Mesenchymal stem cell (in vitro differentiated cells and primary cell): ENCODE results near the gene POLN.

ENCODE experiments used
- DNase-seq: peaks from one replicate; pipeline ENCODE4 v3.0.0-alpha.2; 2013
- H2AFZ ChIP-seq: one replicate; pipeline ENCODE4 v1.6.1; 2013; ENCODE audit warnings: low read depth, mild to moderate bottlenecking, control low read depth, inconsistent platforms, low read length, moderate library complexity
- H2AK5ac ChIP-seq: 2 replicates; pipeline ENCODE4 v1.6.1; 2013; ENCODE audit warnings: low read length, moderate library complexity, mild to moderate bottlenecking, inconsistent platforms; ENCODE audit not compliant: severe bottlenecking
- H2BK120ac ChIP-seq: one replicate; pipeline ENCODE4 v1.6.1; 2013; ENCODE audit warnings: low read depth, mild to moderate bottlenecking, inconsistent platforms, low read length, moderate library complexity
- H2BK12ac ChIP-seq, 2 experiments: one replicate each; pipeline ENCODE4 v1.6.1; 2013; ENCODE audit warnings: inconsistent platforms in 2 of 2, low read length in 2 of 2, mild to moderate bottlenecking in 2 of 2, moderate library complexity in 2 of 2, control low read depth in 1 of 2
- H2BK15ac ChIP-seq: one replicate; pipeline ENCODE4 v1.6.1; 2013; ENCODE audit warnings: mild to moderate bottlenecking, low read depth, inconsistent platforms; ENCODE audit not compliant: poor library complexity, severe bottlenecking
- H2BK5ac ChIP-seq: 2 replicates; pipeline ENCODE4 v1.6.1; 2013; ENCODE audit warnings: low read depth, mild to moderate bottlenecking, low read length, control low read depth, inconsistent platforms; ENCODE audit not compliant: poor library complexity, severe bottlenecking
- H3K14ac ChIP-seq, 2 experiments: one replicate each; pipeline ENCODE4 v1.6.1; 2013; ENCODE audit warnings: inconsistent platforms in 2 of 2, low read length in 2 of 2, control low read depth in 1 of 2, mild to moderate bottlenecking in 1 of 2, moderate library complexity in 1 of 2
- H3K18ac ChIP-seq, 2 experiments: one replicate each; pipeline ENCODE4 v1.6.1; 2013; ENCODE audit warnings: inconsistent platforms in 2 of 2, low read length in 2 of 2, control low read depth in 1 of 2, low read depth in 1 of 2, mild to moderate bottlenecking in 1 of 2
- H3K23ac ChIP-seq, 2 experiments: one replicate each; pipeline ENCODE4 v1.6.1; 2013; ENCODE audit warnings: inconsistent platforms in 2 of 2, low read length in 2 of 2, mild to moderate bottlenecking in 2 of 2, moderate library complexity in 2 of 2, control low read depth in 1 of 2
- H3K27ac ChIP-seq: 2 replicates; pipeline ENCODE4 v1.5.1; 2013; ENCODE audit warnings: mild to moderate bottlenecking, moderate library complexity, low read length, control low read depth, inconsistent platforms; ENCODE audit not compliant: poor library complexity, severe bottlenecking
- H3K27me3 ChIP-seq, 2 experiments: 2 replicates each; pipeline versions ENCODE4 v1.6.1 to v1.7.0; 2013; ENCODE audit warnings: low read length in 2 of 2, mild to moderate bottlenecking in 2 of 2, moderate library complexity in 2 of 2, control low read depth in 1 of 2, inconsistent platforms in 1 of 2; ENCODE audit not compliant: control insufficient read depth in 1 of 2, insufficient read depth in 1 of 2
- H3K36me3 ChIP-seq, 2 experiments: 2 replicates each; pipeline versions ENCODE4 v1.6.1 to v1.7.0; 2013; ENCODE audit warnings: low read length in 2 of 2, control low read depth in 1 of 2, inconsistent platforms in 1 of 2, low read depth in 1 of 2, mild to moderate bottlenecking in 1 of 2; ENCODE audit not compliant: insufficient read depth in 2 of 2, control insufficient read depth in 1 of 2
- H3K4ac ChIP-seq, 2 experiments: one replicate each; pipeline ENCODE4 v1.6.1; 2013; ENCODE audit warnings: inconsistent platforms in 2 of 2, low read length in 2 of 2, mild to moderate bottlenecking in 2 of 2, moderate library complexity in 2 of 2, control low read depth in 1 of 2, low read depth in 1 of 2
- H3K4me1 ChIP-seq: 2 replicates; pipeline ENCODE4 v1.6.1; 2013; ENCODE audit warnings: low read depth, low read length, control low read depth; ENCODE audit not compliant: control insufficient read depth, insufficient read depth
- H3K4me2 ChIP-seq: 2 replicates; pipeline ENCODE4 v1.6.1; 2013; ENCODE audit warnings: low read length, mild to moderate bottlenecking, inconsistent platforms; ENCODE audit not compliant: poor library complexity, severe bottlenecking
- H3K4me3 ChIP-seq, 2 experiments: 2 replicates each; pipeline versions ENCODE4 v1.5.1 to v1.7.0; 2013; ENCODE audit warnings: low read length in 2 of 2, mild to moderate bottlenecking in 2 of 2, control low read depth in 1 of 2, low read depth in 1 of 2; ENCODE audit not compliant: insufficient read depth in 1 of 2
- H3K79me1 ChIP-seq: replicated peaks from 2 replicates; pipeline ENCODE4 v1.6.1; 2013; ENCODE audit warnings: mild to moderate bottlenecking, control low read depth, low read length, inconsistent platforms; ENCODE audit not compliant: poor library complexity, severe bottlenecking
- H3K9ac ChIP-seq: 2 replicates; pipeline ENCODE4 v1.7.0; 2013; ENCODE audit warnings: mild to moderate bottlenecking, low read length, moderate library complexity
- H3K9me3 ChIP-seq: 2 replicates; pipeline ENCODE4 v1.7.0; 2013; ENCODE audit warnings: mild to moderate bottlenecking, low read length; ENCODE audit not compliant: control insufficient read depth
- H4K8ac ChIP-seq: one replicate; pipeline ENCODE4 v1.6.1; 2013; ENCODE audit warnings: inconsistent platforms, mild to moderate bottlenecking, low read length, moderate library complexity
- H4K91ac ChIP-seq: one replicate; pipeline ENCODE4 v1.6.1; 2013; ENCODE audit warnings: mild to moderate bottlenecking, low read length, inconsistent platforms
- WGBS: methylation state at CpG from one replicate; pipeline ENCODE4 v1.1.7; 2013; ENCODE audit warnings: mixed read lengths; 5-methylcytosine and 5-hydroxymethylcytosine counted together

Gene POLN

GRCh38 chr4:2285613-2286381 lies 43.9 kb upstream of the POLN start:
- no peak overlapping the region for H4K8ac ChIP-seq
- H2BK15ac ChIP-seq, result no peak overlapping the region
- no peak overlapping the region for H2AFZ ChIP-seq
- no peak for DNase-seq
- no peak overlapping the region for H2BK120ac ChIP-seq
- no peak overlapping the region for H2BK5ac ChIP-seq
- peaks cover 0 to 70% of the 10 kb centered on the region in 2 experiments for H3K36me3 ChIP-seq
- no peak overlapping the region for H3K14ac ChIP-seq
- H3K27me3 ChIP-seq, result no peaks in the 10 kb centered on the region
- no peak overlapping the region for H3K4me2 ChIP-seq
- H3K27ac ChIP-seq, result no peak overlapping the region
- H3K23ac ChIP-seq, result no peak overlapping the region
- no peak overlapping the region for H4K91ac ChIP-seq
- H2BK12ac ChIP-seq, result no peak overlapping the region
- no peak overlapping the region for H3K4me3 ChIP-seq
- 82% methylated on average over 27 of the region's 27 CpGs for WGBS
- H3K18ac ChIP-seq, result no peak overlapping the region
- H3K79me1 ChIP-seq, result peaks cover 20% of the 10 kb centered on the region
- no peak overlapping the region for H3K4ac ChIP-seq
- no peaks in the 10 kb centered on the region for H3K9me3 ChIP-seq
- peak overlapping the region; percentile 67 for H3K9ac ChIP-seq
- H3K4me1 ChIP-seq, result peaks cover 10% of the 10 kb centered on the region
- no peak overlapping the region for H2AK5ac ChIP-seq

GRCh38 chr4:2284934-2285612 lies 43.2 kb upstream of the POLN start:
- no peak overlapping the region for H2AFZ ChIP-seq
- peaks cover 8% of the 10 kb centered on the region for H3K4me1 ChIP-seq
- no peak overlapping the region for H3K4me2 ChIP-seq
- peak overlapping the region; percentile 67 for H3K9ac ChIP-seq
- H3K27me3 ChIP-seq, result no peaks in the 10 kb centered on the region
- no peak overlapping the region for H3K23ac ChIP-seq
- H2BK15ac ChIP-seq, result no peak overlapping the region
- no peak overlapping the region for H3K4ac ChIP-seq
- H2BK5ac ChIP-seq, result no peak overlapping the region
- no peak overlapping the region for H4K8ac ChIP-seq
- no peak overlapping the region for H3K18ac ChIP-seq
- DNase-seq, result peak; percentile 61
- H3K79me1 ChIP-seq, result peaks cover 19% of the 10 kb centered on the region
- no peak overlapping the region for H3K27ac ChIP-seq
- H2BK120ac ChIP-seq, result no peak overlapping the region
- H3K14ac ChIP-seq, result no peak overlapping the region
- no peak overlapping the region for H2BK12ac ChIP-seq
- H3K4me3 ChIP-seq, result no peak overlapping the region
- H2AK5ac ChIP-seq, result no peak overlapping the region
- 79% methylated on average over 15 of the region's 15 CpGs for WGBS
- H4K91ac ChIP-seq, result no peak overlapping the region
- no peaks in the 10 kb centered on the region for H3K9me3 ChIP-seq
- peaks cover 0 to 64% of the 10 kb centered on the region in 2 experiments for H3K36me3 ChIP-seq

- DNase-seq, result no peak
- Histone ChIP-seq H3K27ac (no peak overlapping the region), H4K91ac (no peak overlapping the region), H3K79me1 (peaks cover 14% of the 10 kb centered on the region), H3K14ac (no peak overlapping the region), H3K9ac (no peak overlapping the region), H3K18ac (no peak overlapping the region), H3K4ac (no peak overlapping the region), H2BK12ac (no peak overlapping the region), H2AFZ (no peak overlapping the region), H3K27me3 (no peaks in the 10 kb centered on the region), H3K4me2 (no peak overlapping the region), H3K4me1 (peaks cover 8% of the 10 kb centered on the region), H2BK15ac (no peak overlapping the region), H3K4me3 (no peak overlapping the region), H2BK5ac (no peak overlapping the region), H2AK5ac (no peak overlapping the region), H3K23ac (no peak overlapping the region), H3K36me3 (peaks cover 0 to 57% of the 10 kb centered on the region in 2 experiments), H2BK120ac (no peak overlapping the region), H3K9me3 (no peaks in the 10 kb centered on the region), H4K8ac (no peak overlapping the region)
- 96% methylated on average over 23 of the region's 23 CpGs for WGBS
Measured at GRCh38 chr4:2284161-2284933, 42.4 kb upstream of the POLN start.

GRCh38 chr4:2283199-2283711 lies 41.3 kb upstream of the POLN start:
- Histone ChIP-seq H3K23ac (no peak overlapping the region), H3K4me3 (no peak overlapping the region), H3K27ac (no peak overlapping the region), H3K36me3 (peaks cover 0 to 54% of the 10 kb centered on the region in 2 experiments), H3K27me3 (no peaks in the 10 kb centered on the region), H3K4me1 (peaks cover 6% of the 10 kb centered on the region), H2BK120ac (no peak overlapping the region), H2BK12ac (no peak overlapping the region), H3K9me3 (no peaks in the 10 kb centered on the region), H3K14ac (no peak overlapping the region), H3K4me2 (no peak overlapping the region), H2AFZ (no peak overlapping the region), H2BK5ac (no peak overlapping the region), H3K18ac (no peak overlapping the region), H3K79me1 (peaks cover 13% of the 10 kb centered on the region), H4K91ac (no peak overlapping the region), H2BK15ac (no peak overlapping the region), H2AK5ac (no peak overlapping the region), H4K8ac (no peak overlapping the region), H3K9ac (no peak overlapping the region), H3K4ac (no peak overlapping the region)
- no peak for DNase-seq
- WGBS, result 84% methylated on average over 3 of the region's 3 CpGs
